ENCODE results near the gene PTPRN2.
"Not testable (repeated sequence)": the region's sequence is repeated elsewhere in the genome, so short reads cannot be mapped to it uniquely, and the experiment has no call there.

PTPRN2 gene

DNA sequence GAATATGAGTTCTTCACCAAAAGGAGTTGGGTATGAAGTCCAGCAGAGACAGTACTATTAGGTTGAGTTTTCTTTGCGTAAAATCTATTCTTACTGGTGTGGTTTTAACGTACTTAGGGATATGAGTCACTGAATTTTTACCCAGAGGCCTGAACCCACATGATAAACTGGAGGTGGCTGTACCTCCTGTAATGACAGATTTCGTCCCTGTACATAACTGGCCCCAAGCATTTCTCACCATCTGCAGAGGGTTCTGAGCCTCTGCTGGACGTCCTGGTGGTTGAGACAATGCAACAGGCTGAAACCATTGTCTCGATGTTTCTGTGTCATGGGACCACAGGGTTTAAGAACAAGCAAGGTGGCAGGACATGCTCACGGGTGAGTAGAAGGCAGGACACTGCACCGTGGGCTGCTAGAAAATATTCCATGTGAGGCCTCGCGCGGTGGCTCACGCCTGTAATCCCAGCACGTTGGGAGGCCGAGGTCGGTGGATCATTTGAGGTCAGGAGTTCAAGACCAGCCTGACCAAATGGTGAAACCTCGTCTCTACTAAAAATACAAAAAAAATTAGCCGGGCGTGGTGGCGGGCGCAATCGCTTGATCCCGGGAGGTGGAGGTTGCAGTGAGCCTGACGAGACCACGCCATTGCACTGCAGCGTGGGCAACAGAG is 1017.0 kb downstream of the PTPRN2 start:
- DNase-seq = no peak

DNA sequence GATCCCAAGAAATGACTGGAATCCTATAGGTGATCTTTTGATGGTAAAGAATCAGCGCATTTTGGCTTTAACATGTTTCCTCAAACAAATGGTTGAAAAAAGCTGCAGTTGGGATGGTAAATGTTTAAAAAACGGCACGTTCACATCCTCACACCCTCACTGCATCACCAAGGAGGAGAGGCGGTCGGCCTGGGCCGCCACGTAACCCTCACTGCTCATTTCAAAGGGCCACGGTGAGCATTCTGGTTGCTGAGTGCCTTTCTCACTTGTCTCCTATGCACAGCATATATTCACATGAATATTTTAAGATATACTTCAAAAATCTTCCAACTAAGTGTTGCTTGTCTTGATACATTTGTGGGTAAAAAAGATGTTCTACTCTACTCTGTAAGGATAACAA is 1017.7 kb downstream of the PTPRN2 start:
- no peak for DNase-seq

DNA sequence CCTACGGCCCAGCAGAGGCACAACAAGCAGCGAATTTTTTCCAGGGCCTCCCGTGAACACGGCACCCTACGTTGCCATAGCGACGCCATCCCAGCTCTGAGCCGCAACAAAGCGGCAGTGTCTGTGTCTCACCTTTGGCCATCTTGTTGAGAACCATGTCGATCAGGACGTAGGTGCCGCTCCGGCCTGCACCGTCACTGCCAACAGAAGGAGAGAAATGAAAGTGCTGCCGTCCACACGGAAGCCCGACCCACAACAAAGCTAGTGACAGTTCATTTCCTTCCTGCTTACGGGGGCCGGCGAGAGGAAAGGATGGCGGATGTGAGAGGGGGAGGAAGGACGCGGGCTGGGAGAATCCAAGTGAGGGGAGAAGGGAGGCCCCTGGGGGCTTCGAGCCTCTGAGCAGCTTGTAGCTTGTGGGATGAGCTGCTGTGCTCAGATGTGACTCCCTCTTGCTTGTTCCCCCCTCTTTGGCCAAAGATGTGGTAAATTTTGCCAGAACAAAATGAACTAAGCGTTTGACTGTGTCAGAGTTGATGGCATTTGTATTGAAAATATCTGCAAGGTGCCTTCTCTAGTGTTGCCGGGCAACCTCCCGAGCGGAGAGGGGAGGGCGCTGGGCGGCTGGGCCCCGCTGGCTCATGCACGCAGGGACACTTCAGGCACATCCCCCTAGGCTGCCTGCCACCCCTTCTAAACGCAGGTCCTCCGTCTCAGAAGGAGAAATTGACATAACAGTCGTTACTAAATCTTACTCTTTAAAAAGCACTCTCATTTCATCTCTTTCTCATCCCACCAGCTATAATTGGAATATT is 1018.6 kb downstream of the PTPRN2 start:
- no peak for DNase-seq

DNA sequence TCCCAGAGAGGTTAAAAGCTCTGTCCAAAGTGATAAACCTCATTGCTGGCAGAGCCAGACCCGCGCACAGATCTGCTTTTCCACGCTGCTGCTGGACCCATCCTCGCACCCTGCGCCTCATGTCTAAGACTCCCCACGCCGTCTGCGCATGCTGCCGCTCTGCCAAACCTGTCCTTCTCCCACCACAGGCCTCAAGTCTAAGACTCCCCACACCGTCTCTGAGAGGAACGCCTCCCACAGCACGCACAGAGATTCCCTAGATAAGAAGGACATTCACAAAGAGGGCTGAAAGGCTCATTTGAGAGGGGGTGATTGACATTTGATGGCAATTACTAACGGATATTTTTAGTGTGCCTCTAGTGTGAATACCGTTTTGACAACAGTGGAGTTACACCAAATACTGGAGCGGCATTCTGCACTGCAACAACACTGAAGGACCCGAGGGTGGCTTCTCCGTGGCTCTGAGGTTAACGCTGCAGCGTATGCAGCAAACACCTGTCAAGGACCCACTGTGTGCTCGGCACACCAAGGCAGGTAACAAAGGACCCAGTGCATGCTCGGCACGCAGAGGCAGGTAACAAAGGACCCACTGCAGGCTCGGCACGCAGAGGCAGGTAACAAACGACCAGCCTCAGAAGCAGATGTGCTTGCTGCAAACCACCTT is 1019.4 kb downstream of the PTPRN2 start:
- DNase-seq = no peak

DNA sequence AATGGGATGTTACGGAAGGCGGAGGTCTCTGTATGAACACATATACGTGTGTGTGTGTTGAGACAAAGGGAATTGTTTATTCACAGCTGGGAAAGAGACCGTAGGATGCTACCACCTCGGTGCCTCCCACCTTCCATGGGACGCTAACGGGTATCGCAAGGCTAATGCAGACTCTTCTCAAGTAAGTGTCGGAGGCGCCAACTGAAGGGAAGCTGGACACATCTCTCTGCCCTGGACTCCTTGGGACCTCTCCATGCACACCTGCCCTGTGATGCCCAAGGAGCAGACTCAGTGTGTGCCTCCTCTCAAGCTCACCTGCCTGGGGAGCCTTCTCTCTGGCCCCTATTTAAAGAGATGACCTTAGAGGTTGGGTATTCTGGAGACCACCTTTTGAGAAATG is 1020.0 kb downstream of the PTPRN2 start:
- DNase-seq = no peak

DNA sequence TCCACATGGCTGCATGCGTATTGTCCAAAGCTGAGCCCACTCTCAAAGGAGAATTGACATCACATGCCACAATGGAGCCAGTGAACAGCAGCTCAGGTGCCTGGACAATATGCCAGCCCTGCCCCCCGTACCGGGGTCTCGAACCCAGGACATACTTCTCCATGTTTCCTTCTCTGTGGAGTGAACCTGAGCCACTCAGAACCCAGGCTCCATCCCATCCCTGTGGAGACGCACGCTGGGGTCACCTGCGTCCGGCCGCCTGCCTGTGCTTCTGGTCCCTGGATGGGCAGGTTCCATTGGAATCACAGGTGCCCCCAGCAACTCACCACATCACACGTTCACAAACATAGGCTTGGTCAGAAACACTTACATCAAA is 1021.0 kb downstream of the PTPRN2 start:
- no peak for DNase-seq

DNA sequence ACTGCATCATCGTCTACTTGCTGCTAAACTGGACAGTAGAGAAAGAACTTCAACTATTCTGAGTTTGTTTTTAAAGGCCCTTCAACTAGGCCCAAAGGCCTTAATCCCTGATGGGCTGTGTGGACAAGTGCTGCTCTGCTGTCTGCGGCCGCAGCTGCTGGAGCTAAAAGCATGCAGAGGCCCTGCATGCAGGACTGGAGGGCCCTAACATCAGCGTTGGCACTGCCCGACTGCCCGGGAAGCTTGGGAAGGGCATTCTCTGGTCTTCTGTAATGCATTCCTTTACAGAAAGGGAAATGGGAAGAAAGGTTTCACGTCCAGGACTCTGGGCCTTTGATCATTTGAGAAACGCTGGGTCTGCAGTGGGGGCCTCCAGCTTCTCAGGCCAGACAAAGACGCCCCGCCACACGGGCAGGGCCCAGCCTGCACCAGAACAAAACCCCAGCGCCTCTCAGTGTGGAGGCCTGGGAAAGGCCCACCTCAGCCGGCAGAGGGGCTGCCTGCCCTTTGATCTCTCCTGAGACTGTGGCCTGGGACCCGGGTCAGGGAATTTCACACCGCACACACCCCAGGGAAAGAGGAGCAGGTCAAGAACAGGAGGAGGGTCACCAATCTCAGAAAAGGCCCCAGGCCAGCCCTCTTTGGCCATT is 1021.5 kb downstream of the PTPRN2 start:
- DNase-seq = no peak

DNA sequence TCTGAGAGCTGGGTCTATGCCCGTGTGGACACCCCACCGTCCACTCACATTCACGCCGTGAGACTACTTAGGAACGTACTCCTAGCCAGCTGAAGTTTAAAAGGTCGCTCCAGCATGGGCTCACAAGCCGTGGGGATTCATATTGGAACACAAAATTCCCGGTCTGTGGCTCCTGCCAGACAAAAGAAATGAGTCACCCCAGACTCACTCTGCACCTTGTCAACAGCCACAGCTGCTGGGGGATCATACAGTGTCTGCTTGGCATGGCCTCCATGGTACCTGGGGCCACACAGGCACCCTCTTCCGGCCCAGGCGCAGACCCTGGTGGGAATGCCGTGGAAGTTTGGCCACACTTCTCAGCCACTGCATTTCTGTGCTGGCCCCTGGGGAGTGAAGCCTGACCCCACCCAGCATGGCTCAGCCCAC is 1022.4 kb downstream of the PTPRN2 start:
- no peak for DNase-seq

DNA sequence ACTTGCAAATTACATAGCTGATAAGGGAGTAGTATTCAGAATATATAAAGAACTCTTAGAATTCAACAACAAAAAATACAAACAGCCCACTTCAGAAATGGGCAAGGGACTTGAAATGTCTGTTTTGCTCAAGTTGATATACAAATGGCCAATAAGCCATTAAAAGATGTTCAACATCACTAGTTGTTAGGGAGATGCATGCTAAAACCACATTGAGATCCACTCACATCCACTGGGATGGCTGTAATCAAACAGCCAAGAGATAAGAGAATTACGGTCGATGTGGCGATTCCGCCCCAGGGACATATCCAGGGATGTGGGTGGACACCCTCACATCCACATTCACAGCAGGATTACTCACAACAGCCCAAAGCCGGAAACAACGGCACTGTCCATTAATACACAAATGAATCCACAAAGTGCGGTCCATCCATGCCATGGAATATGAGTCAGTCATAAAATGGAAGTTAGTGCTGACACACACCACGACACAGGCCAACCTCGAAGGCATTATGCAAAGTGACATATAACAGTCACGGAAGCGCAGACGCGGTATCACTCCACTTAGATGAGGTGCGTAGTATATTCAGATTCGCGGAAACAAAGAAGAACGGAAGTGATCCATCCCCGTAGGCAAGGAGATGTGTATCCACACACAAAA is 1023.0 kb downstream of the PTPRN2 start:
- DNase-seq = no peak

DNA sequence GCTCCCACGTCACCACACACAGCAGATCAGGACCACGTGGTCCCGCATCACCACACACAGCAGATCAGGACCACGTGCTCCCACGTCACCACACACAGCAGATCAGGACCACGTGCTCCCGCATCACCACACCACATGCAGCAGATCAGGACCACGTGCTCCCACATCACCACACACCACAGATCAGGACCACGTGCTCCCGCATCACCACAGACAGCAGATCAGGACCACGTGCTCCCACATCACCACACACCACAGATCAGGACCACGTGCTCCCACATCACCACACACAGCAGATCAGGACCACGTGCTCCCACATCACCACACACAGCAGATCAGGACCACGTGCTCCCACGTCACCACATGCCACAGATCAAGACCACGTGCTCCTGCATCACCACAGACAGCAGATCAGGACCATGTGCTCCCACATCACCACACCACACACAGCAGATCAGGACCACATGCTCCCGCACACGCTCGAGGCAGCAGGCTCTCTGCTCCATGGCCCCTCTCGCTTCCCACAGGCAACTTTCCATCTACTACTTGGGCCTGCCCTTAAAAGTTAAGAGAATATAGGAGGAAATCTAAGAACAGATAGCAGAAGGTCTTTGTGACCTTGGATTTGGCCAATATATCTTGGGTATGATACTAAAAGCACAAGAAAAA is 1024.0 kb downstream of the PTPRN2 start:
- DNase-seq = not testable (repeated sequence)

DNA sequence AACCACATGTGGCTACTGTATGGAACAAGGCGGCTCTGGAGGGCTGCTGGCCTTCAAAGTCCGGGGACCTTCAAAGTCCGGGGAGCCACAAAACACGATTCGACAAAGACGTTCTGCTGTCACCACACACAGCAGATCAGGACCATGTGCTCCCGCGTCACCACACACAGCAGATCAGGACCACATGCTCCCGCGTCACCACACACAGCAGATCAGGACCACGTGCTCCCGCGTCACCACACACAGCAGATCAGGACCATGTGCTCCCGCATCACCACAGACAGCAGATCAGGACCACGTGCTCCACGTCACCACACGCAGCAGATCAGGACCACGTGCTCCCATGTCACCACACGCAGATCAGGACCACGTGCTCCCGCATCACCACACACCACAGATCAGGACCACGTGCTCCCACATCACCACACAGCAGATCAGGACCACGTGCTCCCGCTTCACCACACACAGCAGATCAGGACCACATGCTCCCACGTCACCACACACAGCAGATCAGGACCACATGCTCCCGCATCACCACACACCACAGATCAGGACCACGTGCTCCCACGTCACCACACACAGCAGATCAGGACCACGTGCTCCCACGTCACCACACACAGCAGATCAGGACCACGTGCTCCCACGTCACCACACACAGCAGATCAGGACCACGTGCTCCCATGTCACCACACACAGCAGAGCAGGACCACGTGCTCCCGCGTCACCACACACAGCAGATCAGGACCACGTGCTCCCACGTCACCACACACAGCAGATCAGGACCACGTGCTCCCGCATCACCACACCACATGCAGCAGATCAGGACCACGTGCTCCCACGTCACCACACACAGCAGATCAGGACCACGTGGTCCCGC is 1024.9 kb downstream of the PTPRN2 start:
- not testable (repeated sequence) for DNase-seq

DNA sequence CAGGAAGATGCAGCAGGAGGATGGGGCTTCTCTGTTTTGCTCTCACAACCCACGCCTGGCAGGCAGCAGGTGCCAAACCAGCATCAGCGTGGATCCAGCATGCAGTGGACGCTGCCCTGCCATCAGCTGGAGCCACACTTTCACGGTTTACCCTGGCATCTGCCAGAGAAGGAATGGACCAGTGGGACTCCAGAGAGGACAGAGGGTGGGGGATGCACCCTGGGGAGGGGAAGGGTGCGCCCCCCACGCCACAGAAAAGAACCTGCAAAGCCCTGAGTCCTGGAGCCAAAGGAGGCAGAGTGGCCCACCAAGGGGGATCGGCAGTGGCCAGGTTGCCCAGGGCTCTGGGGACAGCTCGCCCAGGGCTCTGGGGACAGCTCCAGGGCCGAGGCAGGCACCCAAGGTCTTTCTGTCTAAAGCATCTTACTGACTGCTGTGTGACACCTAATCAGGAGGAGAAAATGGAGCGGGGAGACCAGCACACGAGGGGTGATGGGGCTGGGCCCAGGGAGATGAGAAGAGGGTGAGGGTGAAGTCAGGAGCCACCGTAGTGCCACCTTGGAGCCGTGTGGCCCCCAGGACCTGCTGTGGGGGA is 1025.7 kb downstream of the PTPRN2 start:
- no peak for DNase-seq

DNA sequence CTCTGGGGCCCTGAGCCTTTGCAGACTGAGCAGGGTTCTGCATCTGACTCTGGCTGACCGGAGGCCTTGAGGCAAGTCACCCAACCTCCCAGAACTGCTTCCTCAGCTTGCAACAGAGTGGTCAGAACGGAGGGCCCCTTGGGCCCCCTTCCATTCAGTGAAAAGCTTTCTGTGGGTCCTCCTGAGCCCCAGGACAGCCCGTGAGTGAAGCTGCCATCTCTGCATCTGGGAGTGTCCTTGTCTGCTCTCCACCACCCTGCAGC is 1026.2 kb downstream of the PTPRN2 start:
- no peak for DNase-seq

DNA sequence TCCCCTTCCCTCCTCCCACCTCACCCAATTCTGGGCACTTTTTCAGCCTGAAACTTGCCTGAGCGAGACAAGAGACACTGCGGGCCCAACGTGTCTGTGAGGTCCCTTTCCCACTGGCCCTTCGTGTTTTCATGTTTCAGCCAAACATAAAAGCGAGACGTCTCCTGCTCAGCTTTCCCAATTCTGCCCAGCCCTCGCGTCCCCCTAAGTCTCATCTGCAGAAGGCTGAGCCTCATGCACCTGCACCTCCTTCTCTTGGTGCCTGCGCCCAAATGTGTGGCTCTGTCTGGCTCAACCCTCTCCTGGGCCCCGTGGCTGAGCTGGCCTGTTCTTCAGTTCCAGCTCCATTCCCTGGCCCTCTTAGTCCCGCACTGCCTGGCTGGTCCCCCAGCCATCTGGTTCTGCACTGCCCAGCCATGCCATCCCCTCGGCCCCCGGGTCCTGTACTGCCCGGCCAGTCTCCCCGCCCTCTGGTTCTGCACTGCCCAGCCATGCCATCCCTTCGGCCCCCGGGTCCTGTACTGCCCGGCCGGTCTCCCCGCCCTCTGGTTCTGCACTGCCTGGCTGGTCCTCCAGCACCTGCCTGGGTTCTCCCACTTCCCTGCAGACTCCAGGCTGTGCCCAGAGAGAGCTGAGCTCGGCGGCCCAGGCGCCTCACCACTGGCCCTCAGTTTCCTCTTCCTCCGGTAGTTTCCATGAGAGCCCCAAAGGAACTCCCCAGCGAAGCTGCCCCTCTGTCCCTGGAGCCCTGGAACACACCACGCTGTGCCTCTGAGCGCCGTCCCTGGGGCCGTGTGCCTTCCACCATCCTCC is 1026.7 kb downstream of the PTPRN2 start:
- DNase-seq = no peak

DNA sequence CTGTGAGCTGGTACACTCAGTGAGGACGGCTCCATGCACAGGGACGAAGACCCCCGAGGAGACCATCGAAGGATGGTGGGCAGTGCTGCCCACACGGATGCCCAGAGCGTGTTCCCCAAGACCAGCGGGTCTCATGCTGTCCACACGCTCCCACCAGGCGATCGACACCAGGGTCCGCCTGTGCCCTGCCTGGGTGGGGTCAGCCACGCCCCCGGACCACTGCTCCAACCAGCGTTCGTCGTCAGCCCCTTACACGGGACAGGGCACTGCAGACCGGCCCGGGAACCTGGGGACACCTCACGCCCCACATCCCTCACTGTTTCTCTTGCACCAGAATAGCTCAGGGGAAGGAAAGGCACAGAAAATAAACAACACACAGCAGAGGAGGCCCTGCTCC is 1027.4 kb downstream of the PTPRN2 start:
- DNase-seq = no peak

DNA sequence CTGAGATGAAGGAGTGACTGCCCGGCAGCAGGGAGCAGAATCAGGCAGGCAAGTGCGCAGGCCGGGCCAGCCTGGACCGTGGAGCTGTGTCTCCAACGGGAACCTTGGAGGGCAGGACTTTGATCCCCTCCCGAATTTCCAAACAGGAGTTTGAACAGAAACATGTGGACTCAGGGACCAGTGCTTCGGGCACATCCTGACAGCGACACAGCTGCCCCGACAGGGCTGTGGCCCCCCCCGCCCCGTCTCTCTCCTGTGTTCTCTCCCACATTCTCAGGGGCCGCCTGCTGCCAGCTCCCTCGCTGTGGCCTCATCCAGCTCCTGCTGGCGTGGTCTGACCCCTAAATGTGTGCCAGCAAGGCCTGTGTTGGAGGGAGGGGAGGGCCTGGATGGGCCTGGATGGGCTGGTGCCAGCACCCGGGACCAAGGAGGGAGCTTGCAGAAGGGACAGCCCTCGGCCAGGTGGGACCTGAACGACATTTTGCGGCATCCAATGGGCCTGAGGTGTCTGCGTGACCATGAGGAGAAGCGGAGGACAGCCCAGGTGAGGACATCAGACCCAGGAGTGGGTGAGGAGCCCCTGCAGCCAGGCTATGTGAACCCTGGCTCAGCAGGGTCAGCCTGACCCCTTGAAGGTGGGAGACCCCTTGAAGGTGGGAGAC is 1027.9 kb downstream of the PTPRN2 start:
- no peak for DNase-seq

DNA sequence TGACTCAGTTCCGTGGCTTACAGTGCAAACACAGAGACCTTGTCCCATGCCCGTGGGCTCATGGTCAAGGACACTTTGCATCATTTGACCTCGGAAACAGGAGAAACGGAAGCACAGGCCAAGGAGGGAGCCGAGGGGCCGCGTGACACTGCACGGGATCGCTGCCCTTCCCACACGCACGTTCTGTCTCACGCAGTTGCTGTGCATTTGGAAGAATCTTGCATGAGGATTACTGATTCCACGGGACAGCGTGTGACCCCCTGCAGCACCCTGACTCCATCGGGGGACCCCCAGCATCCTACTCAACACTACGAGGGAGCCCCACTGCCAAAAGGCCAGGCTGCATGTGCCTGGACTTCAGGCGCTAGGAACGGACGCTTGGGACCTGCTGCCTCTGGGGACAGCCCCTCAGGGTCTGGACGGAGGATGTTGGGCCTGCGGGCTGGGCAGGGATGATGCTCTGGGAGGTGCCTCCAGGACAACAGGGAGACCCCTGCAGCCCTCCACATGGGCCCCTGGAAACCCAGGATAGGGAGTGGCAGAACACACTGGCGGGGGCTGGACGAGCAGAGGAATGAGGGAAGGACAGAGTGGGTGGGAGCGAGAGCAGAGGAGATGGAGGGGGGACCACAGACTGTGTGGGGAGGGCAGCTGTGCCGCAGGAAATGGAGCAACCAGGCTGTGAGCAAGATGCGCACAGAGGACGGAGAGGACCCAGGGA is 1028.6 kb downstream of the PTPRN2 start:
- DNase-seq = no peak

DNA sequence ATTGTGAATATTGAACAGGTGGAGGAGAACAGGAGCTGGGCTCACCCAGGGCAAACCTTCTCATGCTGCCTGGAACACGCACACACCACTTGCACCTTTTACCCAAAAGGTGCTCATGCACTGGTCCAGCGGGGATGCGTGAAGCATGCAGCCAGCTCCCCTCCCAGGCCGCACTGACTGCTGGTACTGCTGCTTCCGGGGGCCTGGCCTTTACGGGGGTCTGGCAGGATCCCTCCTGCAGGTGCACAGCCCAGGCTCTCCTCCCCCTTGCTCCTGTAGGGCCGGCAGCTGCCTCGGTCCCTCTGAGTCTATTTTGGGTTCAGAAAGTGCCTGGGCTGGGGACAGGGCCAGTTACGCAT is 1029.1 kb downstream of the PTPRN2 start:
- no peak for DNase-seq

DNA sequence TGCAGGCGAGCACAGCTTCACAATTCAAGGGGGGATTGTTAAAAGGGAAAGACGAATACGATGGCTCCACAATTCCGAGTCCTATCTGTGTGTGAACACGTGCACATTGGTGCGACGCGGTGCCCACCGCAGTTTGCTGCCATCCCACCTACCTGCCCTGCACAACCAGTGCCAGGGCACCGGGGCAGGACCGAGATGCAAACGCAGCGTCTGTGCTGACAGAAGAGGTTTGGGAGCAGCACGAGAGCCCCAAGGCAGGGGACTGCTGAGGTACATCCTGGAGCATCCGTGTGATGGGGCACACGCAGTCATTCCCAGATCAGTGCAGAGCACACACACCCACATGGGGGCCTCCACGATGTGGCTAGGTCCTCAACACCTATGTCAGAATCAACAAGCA is 1029.6 kb downstream of the PTPRN2 start:
- no peak for DNase-seq
